Inflammatory macrophage treated with lipopolysaccharide for 4 hours (primary cell): ENCODE measurements around the gene MCM3.

Experiments used
- DNase-seq: peaks from one replicate; pipeline ENCODE4 v3.0.0-alpha.2; 2020

Gene MCM3

GRCh38 chr6:52284460-52285176 is at the start of gene MCM3:
Gene MCM3, minus strand, starts transcription at chr6:52284742. Its CDS starts 68 bp downstream, at chr6:52284674.
- peak; percentile 100 for DNase-seq

GRCh38 chr6:52333840-52334200 is 49.3 kb upstream of the MCM3 start:
- no peak for DNase-seq

- no peak for DNase-seq
These were observed 47.4 kb upstream of the MCM3 start for GRCh38 chr6:52331793-52332457.

DNA sequence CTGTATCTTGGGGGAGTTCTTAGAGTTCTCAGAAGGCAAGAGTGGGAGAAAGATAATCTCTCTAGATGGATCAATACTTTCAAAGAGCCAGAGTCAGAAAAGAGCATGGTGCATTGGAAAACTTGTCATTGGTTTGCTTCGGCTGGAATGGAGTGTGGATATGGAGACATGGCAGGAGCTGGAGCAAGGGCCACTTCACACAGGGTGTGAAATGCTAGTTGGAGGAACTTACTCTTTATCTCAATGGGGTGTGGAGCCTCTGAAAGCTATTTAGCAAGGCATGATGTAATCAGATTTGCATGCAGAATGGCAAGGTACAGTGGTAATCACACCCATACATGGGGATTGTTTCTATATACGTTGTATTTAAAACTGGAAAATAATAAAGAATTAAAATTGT is 45.9 kb upstream of the MCM3 start:
- DNase-seq = peak; percentile 66

DNA sequence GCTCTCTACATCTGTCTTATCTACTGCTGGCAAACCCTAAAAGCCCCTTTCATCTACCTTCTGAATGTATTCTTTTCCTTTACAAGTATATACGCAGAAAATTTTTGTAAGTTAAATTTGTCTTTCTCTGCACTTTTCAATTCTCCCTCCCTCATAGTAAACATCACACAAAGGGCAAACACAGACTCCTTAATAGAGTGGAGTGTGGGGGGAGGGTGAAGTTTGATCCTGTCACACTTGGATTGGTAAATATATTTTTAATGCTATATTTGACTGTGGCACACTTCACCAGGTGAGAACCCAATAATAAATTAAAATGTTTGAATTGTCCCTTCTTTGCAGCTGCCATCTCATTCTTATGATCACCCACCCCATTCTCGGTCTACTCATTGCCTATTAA is 44.2 kb upstream of the MCM3 start:
- DNase-seq = no peak

- peak; percentile 36 for DNase-seq
These were observed 43.7 kb upstream of the MCM3 start for GRCh38 chr6:52328303-52328662.

DNA sequence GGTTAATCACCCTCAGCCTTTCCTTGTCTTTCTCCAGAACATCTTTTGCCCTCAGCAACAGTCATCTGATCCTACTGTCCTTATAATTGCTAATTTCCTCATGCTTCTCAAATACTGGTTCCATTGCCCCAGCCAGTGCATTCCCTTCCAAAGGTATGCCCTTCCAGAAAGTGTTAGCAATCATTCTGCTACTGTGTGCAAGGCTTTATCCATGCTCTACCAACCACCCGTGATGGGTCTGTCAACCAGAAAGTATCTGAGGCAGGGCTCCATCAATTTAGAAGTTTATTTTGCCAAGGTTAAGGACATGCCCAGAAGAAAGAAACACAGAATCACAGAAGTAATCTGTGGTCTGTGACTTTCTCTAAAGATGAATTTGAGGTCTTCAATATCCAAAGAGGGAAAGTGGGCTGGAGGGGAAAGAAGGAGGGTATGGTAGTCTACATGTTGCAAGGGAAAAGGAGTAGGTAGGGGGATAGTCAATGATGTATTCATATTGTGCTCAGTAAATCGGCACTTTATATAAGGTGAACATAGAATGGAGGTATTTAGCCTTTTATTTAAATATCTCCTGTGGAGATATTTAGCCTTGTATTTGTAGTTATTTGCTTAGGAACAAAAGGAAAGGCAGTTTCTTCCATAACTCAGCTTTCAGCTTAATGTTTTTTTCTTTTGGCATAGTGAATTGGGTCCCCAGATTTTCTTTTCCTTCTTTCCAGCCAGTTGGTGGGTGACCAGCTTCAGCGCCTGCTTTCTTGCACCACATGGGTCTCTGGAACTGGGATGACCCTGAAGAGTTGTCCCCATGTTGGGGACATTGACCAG is 42.2 kb upstream of the MCM3 start:
- no peak for DNase-seq

GRCh38 chr6:52325695-52326471 is 41.3 kb upstream of the MCM3 start:
- no peak for DNase-seq

- DNase-seq = no peak
These were observed 39.6 kb upstream of the MCM3 start for GRCh38 chr6:52324189-52324588.

GRCh38 chr6:52317841-52318581 is 33.5 kb upstream of the MCM3 start:
- DNase-seq = peak; percentile 62

GRCh38 chr6:52317211-52317610 is 32.7 kb upstream of the MCM3 start:
- DNase-seq = peak; percentile 43

GRCh38 chr6:52314752-52315151 is 30.2 kb upstream of the MCM3 start:
- DNase-seq = no peak

- DNase-seq = no peak
These were observed 27.9 kb upstream of the MCM3 start for GRCh38 chr6:52312461-52312860.

DNA sequence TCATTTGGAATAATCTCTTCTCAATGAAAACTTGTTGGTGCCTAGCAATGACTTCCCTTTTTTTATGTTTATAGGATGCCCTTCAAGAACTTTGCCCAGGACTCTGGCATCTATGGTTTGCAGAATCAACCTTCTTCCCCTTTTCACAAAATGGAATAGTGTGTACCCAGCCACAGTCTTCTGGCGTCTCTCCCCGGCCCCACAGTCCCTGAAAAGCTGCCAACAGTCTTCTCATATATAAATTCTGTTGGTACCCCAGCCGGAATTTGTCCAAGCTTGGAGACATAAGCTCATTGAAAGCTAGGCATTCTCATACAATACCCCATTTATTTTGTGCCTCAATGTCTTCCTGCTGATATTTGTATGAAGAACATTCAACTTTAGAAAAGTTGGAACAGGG is 26.4 kb upstream of the MCM3 start:
- peak; percentile 44 for DNase-seq

GRCh38 chr6:52307900-52308372 is 23.4 kb upstream of the MCM3 start:
- DNase-seq = peak; percentile 34

DNA sequence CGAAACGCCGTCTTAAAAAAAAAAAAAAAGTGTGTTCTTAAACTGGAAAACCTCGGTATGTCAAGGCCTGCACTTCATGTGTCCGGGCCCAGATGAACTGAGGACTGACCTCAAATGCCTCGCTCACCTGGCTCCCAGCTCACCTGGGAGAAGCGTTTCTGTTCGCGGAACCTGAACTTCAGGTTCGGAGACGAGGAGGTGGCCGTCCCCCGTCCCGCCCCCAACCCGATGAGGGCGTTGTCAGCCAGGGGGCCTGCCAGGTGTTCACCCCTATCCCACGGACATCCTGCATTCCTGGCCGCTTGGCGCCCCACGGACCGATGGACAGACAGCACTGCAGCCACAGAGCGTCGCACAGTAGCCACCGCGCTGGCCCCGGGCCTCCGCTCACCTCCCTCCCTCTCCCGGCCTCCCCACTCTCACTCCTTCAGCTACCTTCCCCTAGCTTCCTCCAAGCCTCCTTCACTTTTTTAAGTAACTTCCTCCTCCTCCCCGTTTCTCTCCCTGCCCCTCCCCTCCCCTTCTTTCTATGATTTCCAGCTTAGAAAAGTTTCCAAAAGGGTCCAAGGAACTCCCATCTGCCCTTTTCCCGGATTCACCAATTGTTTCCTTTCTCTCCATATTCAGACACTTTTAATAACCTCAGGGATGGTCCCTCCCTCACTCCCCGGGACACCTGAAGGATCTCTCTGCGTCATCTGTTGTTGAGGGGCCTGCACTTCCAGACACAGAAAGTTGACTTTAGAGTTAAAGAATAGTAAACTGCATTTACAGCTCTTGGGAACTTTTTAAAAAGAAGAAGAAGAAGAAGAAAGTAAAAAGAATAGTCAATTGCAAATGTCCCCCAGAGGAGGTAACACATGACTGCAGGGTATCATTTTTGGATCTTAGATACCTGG is 22.7 kb upstream of the MCM3 start:
- DNase-seq = no peak

GRCh38 chr6:52305948-52306767 is 21.6 kb upstream of the MCM3 start:
- DNase-seq = peak; percentile 94

GRCh38 chr6:52305411-52305810 is 20.9 kb upstream of the MCM3 start:
- no peak for DNase-seq

DNA sequence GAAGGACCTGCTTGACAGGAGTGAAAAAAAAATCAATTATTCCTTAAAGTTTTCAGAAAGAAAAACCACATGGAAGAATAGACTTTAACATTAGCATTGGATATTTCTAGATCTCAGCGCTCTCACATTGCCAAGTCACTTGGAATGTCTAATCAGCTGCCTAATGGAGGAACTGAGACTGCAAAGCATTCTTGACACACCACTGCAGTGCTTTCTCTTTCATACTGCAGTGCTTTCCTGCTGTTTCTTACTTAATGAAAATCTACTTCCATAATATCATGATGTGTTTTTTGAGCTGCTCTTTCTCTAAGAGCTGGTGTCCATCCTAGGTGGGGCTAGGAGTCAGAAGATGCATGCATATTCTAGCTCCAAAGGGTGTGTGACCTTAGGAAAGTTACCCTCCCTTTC is 20.4 kb upstream of the MCM3 start:
- DNase-seq = peak; percentile 94

DNA sequence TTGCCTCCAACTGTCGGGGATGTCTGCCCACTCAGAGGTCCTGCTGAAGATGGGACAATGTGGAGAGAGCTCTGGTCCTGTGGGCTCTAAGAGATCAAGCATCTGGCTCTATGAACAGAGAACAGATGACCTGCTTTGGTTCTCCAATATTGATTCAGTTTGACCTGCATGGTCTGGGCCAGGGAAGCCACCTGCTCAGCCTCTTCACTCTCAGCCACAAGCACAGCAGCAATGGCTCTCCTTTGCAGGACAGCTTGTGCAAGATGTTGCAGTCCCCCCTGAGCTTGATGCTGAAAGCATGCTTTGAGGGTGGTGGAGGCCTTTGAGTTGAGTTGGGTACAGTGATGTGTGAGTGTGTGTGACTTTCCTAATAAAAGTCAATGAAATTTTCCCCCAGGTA is 18.6 kb upstream of the MCM3 start:
- DNase-seq = no peak
